ENCODE results near the gene XNDC1N.

The XNDC1N gene, protein sequence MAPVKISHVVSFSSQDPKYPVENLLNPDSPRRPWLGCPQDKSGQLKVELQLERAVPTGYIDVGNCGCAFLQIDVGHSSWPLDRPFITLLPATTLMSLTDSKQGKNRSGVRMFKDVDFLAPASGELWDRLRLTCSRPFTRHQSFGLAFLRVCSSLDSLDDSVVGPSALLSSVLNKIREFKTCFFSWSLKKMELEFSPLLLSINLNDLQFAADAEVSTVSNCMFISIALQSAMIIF

GRCh38 chr11:71927820-71928736 lies at the start of gene XNDC1N:
Gene XNDC1N, minus strand, starts transcription at chr11:71928594. Its CDS starts 5,241 bp downstream, at chr11:71923353.
- DNase-seq: peak in 56 of 58 donors; percentile 32 to 99 (median 87)

- DNase-seq: peak in 28 of 58 donors; percentile 11 to 69 (median 33)
Observed at GRCh38 chr11:71977743-71978418, 49.5 kb upstream of the XNDC1N start.

- no peak for DNase-seq
Observed at GRCh38 chr11:71977090-71977489, 48.7 kb upstream of the XNDC1N start.

GRCh38 chr11:71976551-71976950 lies 48.2 kb upstream of the XNDC1N start:
- DNase-seq: no peak

DNA sequence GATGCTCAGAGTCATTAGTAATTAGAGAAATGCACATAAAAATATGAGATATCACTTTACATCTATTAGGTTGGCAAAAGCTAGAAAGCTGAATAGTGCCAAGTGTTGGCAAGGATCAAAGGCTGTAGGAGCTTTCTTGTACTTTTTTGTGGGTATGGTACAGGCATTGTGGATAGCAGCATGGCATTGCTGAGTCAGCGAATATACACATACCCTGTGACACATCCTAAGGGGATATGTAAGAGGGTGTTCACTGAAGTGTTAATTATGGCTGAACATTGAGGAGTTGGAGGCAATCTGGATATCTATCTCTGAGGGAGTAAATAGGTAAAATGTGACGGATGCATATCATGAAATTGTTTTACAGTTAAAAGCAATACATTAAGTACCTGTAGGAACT lies 43.3 kb upstream of the XNDC1N start:
- DNase-seq: no peak

DNA sequence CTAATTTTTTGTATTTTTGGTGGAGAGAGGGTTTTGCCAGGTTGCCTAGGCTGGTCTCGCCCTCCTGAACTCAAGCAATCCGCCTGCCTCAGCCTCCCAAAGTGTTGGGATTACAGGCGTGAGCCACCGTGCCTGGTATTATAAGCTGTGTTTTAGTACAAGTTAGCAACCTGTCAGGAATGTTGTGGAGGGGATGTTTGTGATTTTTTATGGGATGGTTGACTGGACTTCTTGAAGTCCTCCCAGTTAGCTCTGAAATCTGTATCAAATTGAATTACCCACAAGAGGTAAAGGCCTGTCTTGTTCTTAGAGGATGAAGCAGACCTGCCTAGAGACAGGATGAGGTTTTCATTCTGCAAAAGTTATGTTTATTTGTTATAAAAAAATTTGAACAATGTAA lies 36.2 kb upstream of the XNDC1N start:
- no peak for DNase-seq

- no peak for DNase-seq
Observed at GRCh38 chr11:71963468-71963867, 35.1 kb upstream of the XNDC1N start.

DNA sequence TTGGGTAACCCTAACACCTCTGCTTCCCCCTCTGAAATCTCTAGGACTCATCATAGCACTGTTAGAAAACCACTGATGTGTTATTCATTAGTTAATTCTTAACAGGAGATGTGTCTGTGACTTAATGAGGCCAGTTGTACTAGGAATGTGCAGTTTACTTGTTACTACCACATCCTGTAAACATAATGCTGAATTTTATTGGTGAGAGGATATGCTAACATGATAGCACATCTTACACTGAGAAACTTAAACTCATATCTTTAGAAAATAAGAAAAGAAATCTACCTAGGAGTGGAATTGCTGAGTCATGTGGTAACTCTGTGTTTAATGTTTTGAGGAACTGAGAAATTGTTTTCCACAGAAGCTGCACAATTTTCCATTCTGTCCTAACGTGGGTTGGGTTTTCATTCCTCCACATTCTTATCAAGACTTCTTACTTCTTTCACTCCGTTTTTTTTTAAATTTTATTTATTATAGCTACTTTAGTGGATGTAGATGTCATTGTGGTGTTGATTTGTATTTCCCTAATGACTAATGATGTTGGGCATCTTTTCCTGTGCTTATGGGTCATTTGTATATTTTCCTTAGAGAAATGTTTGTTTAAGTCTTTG lies 34.1 kb upstream of the XNDC1N start:
- no peak for DNase-seq

DNA sequence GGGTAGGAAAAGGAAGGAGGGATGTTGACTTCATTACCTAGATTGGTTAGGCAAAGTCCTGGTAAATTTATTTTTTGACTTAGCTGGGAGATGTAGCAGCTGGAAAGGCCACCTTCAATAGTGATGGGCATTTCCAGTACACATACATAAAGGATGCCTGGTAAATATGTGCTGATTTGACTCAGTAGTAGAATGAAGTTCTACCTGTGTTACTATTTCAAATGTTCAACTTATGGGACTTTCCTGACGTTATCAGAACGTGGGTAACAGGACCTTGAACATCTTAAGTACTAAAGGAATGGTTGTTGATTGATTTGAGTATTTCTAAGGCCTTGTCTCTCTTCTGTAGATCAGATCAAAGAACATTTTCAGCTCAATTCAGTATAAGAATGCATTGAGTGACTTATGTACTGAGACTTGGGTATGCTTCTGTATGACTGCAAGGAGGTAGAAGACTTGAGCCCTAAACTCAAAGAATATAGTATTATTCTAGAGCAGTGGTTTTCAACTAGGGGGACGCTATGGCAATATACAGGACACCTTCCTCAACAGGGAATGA lies 27.6 kb upstream of the XNDC1N start:
- DNase-seq: no peak

DNA sequence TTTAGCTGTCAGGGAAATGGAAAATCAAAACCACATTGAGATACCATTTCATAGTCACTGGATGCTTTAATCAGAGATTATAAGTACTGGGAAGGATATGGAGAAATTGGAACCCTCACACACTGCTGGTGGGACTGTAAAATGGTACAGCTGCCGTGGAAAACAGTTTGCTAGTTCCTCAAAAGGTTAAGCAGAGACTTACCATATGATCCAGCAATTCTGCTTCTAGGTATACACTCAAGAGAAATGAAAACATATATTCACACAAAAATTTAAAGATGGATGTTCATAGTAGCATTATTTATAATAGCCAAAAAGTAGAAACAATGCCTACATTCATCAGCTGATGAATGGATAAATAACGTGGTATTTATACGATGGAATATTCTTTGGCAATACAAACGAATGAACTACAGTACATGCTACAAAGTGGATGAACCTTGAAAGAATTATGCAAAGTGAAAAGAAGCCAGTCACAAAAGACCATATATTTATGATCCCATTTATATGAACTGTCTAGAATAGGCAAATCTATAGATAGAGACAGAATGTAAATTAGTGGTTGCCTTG lies 23.4 kb upstream of the XNDC1N start:
- DNase-seq: no peak

GRCh38 chr11:71949034-71949433 lies 20.6 kb upstream of the XNDC1N start:
- DNase-seq: no peak

DNA sequence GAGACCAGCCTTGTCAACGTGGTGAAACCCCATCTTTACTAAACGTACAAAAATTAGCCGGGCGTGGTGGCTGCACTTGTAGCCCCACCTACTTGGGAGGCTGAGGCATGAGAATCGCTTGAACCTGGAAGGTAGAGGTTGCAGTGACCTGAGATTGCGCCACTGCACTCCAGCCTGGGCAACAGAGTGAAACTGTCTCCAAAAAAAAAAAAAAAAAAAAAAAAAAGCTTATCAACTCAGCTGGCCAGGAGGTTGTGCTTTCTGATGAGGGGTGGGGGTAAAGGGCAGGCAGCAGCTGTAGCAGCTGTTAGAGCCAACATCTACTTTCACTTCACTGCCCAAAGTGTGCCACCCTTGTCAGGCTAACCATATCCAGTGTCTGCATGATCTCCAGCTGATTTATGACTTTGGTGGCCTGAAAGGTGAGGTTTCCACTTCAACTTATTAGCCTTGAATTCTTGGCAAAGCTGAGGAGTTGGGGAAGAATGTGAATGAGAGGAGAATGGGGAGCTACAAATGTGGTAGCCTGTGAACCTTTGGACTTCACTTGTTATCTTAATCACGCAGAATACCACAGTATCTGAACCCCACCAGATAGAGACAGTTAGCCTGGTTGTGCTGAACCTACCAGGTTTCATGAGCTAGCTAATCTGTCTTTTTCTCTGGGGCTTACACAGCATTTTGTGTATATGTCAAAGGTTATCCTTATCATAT lies 20.1 kb upstream of the XNDC1N start:
- DNase-seq: no peak

- DNase-seq: no peak
Observed at GRCh38 chr11:71947498-71947897, 19.1 kb upstream of the XNDC1N start.

DNA sequence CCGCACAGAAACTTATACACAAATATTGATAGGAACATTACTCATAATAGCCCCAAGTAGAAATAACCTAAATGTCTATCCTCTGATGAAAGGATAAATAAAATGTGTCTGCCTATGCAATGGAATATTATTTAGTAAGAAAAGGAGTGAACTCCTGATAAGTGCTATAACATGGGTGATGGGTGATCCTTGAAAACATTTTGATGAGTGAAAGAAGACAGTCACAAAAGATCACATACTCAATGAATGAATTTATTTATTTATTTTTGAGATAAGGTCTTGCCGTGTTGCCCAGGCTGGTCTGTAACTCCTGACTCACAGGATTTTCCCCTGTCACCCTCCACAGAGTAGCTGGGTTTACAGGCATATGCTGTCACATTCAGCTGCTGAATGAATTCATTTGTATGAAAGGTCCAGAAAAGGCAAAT lies 17.8 kb upstream of the XNDC1N start:
- DNase-seq: no peak

DNA sequence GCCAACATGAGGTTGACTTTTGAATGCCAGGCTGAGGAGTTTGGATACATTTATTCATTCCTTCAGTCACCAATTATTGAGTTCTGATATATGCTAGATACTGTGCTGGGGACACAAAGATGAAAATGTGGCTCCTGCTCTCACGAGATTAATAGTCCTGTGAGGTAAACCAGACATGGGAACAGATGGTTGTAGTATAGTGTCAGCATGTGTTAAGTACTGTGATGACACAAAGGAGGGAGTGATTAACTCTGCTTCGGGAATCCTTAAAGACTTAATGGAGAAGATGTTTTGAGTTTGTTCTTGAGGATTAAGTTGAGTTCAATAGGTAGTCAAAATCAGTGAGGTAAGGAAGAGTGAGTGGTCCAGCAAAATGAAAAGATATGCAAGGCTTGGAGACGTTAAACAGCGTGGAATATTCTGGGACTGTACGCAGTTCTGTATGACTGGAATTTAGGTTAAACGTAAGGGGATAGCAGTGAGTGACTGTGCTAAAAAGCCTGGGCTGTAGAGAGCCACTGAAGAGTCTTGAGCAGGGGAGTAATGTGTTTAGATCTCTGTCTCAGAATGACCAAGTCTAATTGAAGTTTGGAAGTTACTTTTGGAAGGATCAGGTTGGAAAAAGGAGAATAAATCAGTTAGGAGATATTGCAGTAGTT lies 12.3 kb upstream of the XNDC1N start:
- DNase-seq: no peak

DNA sequence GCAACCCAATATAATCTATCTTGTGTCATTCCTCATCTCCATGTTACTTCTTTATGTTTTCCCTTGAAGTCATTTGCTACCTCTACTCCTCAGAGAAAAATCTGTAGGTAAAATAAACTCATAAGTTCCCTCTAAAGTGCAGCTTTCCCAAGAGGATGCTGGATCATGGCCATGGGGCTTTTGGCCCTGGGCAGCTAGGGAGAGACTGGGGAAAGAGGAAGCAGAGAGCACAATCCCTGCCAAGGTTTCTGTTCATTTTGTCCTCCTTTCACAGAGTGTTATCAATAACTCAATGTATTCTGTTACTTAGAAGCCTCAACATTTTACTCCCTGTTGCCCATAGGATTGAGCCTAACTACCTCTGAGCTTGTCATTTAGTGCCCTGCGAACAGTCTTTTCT lies 9.4 kb upstream of the XNDC1N start:
- DNase-seq: peak in 2 of 58 donors; percentile 2 to 26

- DNase-seq: no peak
Observed at GRCh38 chr11:71936825-71937224, 8.4 kb upstream of the XNDC1N start.

GRCh38 chr11:71935338-71935925 lies 7.0 kb upstream of the XNDC1N start:
- DNase-seq: no peak

- DNase-seq: no peak
Observed at GRCh38 chr11:71934213-71934612, 5.8 kb upstream of the XNDC1N start.
